Right cardiac atrium (tissue), 5 donors: ENCODE results near the gene FKBP7. TPM values are rescaled to one million over a fixed set of nuclear protein-coding genes. Genes with fewer than 3 reads are reported as not detected.
A peak's percentile ranks its signal among the peaks of the same experiment; 100 is the strongest.
"Not testable (repeated sequence)": the region's sequence is repeated elsewhere in the genome, so short reads cannot be mapped to it uniquely, and the experiment has no call there.

Source experiments
- ATAC-seq, 2 donors: fragments of 200-7000 bp; cut with Tn5 transposase; one replicate each; pipeline versions ENCODE4 v1.8.0 to v1.9.1; 2020; ENCODE audit warnings: moderate library complexity in 2 of 2, mild to moderate bottlenecking in 1 of 2
- DNase-seq, 3 donors: peaks; one replicate each; pipeline ENCODE4 v3.0.0-alpha.2; 2020
- H3K27ac ChIP-seq: one replicate; pipeline ENCODE4 v1.5.1; 2013; ENCODE audit warnings: mild to moderate bottlenecking, low read length, control low read depth, moderate library complexity
- H3K27me3 ChIP-seq: one replicate; pipeline ENCODE4 v1.6.1; 2013; ENCODE audit not compliant: control insufficient read depth, insufficient read depth
- H3K4me1 ChIP-seq: one replicate; pipeline ENCODE4 v1.6.1; 2013; ENCODE audit warnings: low read length; ENCODE audit not compliant: control insufficient read depth, insufficient read depth
- H3K4me3 ChIP-seq: one replicate; pipeline ENCODE4 v1.5.1; 2013; ENCODE audit warnings: low read length, control low read depth
- H3K9me3 ChIP-seq: one replicate; pipeline ENCODE4 v1.6.1; 2013; ENCODE audit warnings: low read length; ENCODE audit not compliant: control insufficient read depth
- WGBS: extraction: QIAGEN DNeasy Blood & Tissue Kit; methylation state at CpG from one replicate; pipeline ENCODE4 v1.1.7; 2013; 5-methylcytosine and 5-hydroxymethylcytosine counted together
- intact Hi-C, 4 donors: fragments of 100-400 bp; cut with DNase I; formaldehyde crosslinking; loops; one replicate each; pipeline versions ENCODE4 v1.11.0 to v1.14.0; 2022 to 2023
- polyA plus RNA-seq: library from polyadenylated mRNA; stranded (reverse); fragments of 200-250 nt; gene quantifications from one replicate; pipeline ENCODE4 v1.2.3, GENCODE V29; 2013
- total RNA-seq, 4 donors: library from RNA; stranded (reverse); fragmentation: NEBNext Ultra II Directional; extraction: Animal tissue kit (Norgen Biotek cat#: 25700); gene quantifications; one replicate each; pipeline ENCODE4 v1.2.1, GENCODE V29; 2021
- donor health status: healthy with polysubstance abuse.
- donor health status: DM: no; HTN: yes; CAD: no.
- donor health status: DM: no; HTN: no; CAD: no.
- donor health status: DM: no; HTN: yes; CAD: no; lungs with severe emphysema.
- donor health status: DM: yes; HTN: yes; CAD: no.

FKBP7 gene
- total and polyA plus RNA-seq, 5 donors: 10.7 to 15.6 (median 12.5) TPM

DNA sequence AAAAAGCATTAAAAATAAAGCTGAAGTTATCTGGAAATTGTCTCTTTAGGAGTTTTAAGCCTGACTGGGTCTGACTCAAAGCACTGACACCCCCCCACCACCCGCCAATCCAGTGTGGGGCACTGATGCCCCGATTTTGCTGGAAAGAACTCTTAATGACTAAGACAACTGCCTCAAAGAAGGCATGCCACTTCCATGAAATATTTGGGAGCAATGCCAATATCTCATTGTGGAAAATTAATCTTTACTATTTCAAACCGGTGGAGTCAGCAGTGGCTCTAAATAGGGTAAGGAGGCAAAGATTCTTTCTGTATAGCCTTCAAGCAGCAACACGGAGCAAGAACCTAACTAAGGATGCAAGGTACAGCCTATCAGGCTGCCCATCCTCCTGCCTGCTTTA lies 4.5 kb downstream of the FKBP7 start:
- ATAC-seq (no peak), DNase-seq (no peak)
- Histone ChIP-seq H3K27ac (no peak overlapping the region), H3K9me3 (no peaks in the 10 kb centered on the region), H3K4me3 (no peak overlapping the region), H3K4me1 (no peaks in the 10 kb centered on the region), H3K27me3 (no peaks in the 10 kb centered on the region)
- WGBS: 50% methylated on average over 4 of the region's 4 CpGs
- intact Hi-C loops: no loop called here

DNA sequence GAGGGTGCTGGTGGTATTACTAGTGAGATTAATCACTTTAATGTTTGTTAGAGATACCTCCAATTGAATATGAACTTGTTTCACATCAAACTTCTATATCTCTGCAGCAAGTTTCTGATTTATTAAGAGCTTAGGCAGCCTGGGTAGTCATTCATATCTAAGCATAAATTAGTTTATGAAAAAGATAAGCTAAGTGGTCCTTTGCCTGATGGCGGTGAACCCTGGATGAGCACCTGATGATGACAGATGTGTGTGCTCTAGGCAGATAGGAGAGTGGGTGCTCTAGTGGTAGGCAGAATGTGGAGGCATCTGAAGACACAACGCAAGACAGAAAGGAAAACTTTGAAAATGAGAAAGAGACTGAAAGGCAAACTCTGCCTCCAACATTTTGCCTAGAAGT lies 5.0 kb downstream of the FKBP7 start:
- intact Hi-C loops: no loop called here
- no peak overlapping the region for H3K4me3 ChIP-seq
- WGBS: 81% methylated on average over 2 of the region's 2 CpGs
- H3K9me3 ChIP-seq: no peaks in the 10 kb centered on the region
- H3K27ac ChIP-seq: no peak overlapping the region
- H3K27me3 ChIP-seq: no peaks in the 10 kb centered on the region
- no peak for DNase-seq
- no peaks in the 10 kb centered on the region for H3K4me1 ChIP-seq
- no peak for ATAC-seq

DNA sequence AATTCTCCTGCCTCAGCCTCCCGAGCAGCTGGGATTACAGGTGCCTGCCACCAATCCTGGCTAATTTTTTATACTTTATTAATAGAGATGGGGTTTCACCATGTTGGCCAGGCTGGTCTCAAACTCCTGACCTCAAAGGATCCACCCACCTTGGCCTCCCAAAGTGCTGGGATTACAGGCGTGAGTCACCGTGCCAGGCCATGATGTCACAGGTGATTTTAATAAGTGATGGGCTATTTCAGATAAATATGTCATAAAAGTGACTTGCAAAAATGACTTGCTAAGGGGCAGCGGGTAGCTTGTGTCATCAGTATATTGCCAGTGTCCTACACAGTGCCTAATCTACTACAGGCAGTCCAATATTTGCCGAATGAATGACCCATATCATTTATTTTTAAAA lies 7.1 kb downstream of the FKBP7 start:
- intact Hi-C loops: not testable (repeated sequence)
- WGBS: 96% methylated on average over 5 of the region's 5 CpGs

DNA sequence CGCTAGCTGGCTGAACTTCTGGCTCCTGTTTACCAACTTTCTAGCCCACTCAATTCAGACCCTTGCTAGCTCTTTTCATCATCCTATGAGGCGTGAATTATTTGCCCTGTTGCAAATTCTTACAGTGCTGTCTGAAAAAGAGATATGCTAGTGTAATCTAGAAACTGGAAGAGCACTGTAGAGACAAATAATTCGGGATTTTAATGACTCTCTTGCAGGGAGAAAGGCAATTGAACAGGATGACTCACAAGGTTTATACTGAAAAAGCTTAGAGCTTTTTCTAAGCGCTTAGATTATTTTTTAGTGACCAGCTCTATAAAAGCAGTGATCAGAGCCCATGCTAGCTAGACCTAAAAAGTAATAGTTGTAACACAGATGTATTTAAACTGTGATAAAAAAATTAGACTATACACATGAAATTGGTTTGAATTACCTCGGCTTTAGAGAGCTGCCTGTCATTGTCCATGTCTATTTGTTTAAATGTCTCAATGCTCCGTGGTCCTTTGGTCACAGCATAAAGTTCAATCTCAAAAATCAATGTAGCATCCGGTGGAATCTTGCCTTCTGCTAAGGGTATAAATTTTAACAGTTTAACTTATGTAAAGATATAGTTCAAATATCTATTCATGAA lies 9.1 kb downstream of the FKBP7 start:
- 88% methylated on average over 7 of the region's 7 CpGs for WGBS
- Histone ChIP-seq H3K9me3 (no peaks in the 10 kb centered on the region), H3K4me3 (no peak overlapping the region), H3K27me3 (no peaks in the 10 kb centered on the region), H3K27ac (no peak overlapping the region), H3K4me1 (no peaks in the 10 kb centered on the region)
- DNase-seq: no peak
- no peak for ATAC-seq
- intact Hi-C loops: no loop called here

More for the DNA sequence above, 7.1 kb downstream of the FKBP7 start:
- not testable (repeated sequence) for H3K9me3 ChIP-seq, H3K27ac ChIP-seq, H3K27me3 ChIP-seq, H3K4me1 ChIP-seq, H3K4me3 ChIP-seq, ATAC-seq, DNase-seq

DNA sequence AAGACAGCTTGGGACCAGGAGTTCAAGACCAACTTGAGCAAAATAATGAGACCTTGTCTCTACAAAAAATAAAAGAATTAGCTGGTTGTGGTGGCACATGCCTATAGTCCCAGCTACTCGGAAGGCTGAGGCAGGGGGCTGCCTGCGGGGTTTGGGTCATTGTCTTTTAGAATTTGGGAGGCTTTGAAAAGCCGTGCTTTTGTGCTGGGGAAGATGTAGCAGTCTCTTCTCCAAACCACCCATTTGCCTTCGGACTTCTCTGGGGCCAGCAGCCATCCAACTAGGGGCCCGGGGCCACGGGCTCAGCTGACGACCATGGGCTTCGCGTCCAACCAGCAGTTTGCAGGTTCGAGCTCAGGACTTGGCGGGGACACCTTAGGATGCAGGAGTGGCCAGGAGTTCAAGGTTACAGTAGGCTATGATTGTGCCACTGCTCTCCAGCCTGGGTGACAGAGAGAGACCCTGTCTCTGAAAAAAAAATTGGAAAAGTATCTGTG lies 21.0 kb downstream of the FKBP7 start:
- Histone ChIP-seq H3K4me3 (no peak overlapping the region), H3K27ac (no peak overlapping the region), H3K9me3 (no peaks in the 10 kb centered on the region), H3K4me1 (no peaks in the 10 kb centered on the region), H3K27me3 (no peaks in the 10 kb centered on the region)
- ATAC-seq (no peak), DNase-seq (no peak)
- intact Hi-C loops: no loop called here
- WGBS: 88% methylated on average over 11 of the region's 11 CpGs

DNA sequence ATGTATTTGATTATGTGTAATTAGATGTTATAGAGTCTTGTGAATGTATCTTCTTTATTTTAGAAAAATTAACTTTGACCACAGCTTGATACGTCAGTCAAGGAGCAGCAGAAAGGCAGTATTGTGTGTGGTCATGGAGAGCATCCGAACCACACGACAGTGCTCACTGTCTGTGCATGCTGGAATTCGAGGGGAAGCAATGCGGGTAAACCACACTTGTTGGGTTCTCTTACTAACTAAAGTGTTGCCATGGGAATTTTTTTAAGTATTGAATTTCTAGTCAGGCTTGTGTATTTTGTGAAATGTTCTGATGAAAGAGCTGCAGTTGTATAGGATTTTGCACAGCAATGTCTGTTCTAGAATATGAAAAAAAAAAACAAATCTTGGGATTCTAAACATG lies 22.5 kb downstream of the FKBP7 start:
- no peaks in the 10 kb centered on the region for H3K27me3 ChIP-seq
- intact Hi-C loops: no loop called here
- H3K4me3 ChIP-seq: no peak overlapping the region
- 88% methylated on average over 5 of the region's 5 CpGs for WGBS
- no peaks in the 10 kb centered on the region for H3K9me3 ChIP-seq
- no peak for ATAC-seq
- no peak for DNase-seq
- no peaks in the 10 kb centered on the region for H3K4me1 ChIP-seq
- H3K27ac ChIP-seq: no peak overlapping the region

DNA sequence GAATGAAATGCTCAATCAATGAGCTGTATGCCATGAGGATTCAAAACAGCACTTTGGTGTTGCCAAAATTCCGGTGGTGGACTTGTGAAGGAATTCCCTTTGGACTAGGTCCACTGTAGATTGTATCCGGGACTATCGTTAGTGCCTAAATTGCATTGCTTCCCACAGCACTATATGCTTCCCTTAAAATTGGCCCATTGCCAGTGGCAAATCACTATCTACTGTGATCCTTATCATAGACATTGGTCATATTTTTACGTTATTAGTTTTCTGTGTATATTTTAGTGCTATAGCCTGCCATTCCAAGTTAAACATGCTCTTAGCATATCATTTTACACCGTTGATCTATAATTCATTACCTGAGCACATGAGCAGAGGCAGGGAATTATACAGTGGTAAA lies 25.5 kb downstream of the FKBP7 start:
- Histone ChIP-seq H3K4me3 (no peak overlapping the region), H3K27me3 (no peaks in the 10 kb centered on the region), H3K4me1 (peaks cover 9% of the 10 kb centered on the region), H3K9me3 (no peaks in the 10 kb centered on the region), H3K27ac (no peak overlapping the region)
- intact Hi-C loops: no loop called here
- 46% methylated on average over 5 of the region's 5 CpGs for WGBS
- DNase-seq (no peak), ATAC-seq (no peak)

DNA sequence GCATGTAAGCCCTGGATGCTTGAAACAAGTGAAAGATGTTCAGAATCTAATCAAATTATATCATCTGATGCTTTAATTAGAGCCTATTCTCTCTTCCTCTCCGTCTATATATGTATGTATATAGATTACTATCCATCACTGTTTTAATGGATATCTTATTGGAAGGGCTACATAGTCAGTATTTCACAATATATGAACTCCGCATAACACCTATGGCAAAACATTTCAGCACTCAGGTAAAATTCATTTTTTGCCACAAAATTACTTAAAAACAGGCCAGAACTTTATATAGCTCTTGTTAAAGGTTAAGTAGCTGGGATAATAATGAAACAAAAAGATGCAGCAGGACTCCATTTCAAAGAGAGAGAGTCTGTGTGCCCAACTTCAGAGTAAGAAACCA lies 26.1 kb downstream of the FKBP7 start:
- DNase-seq (no peak), ATAC-seq (no peak)
- WGBS: 99% methylated on average over 2 of the region's 2 CpGs
- H3K27ac ChIP-seq: no peak overlapping the region
- intact Hi-C loops: no loop called here
- no peaks in the 10 kb centered on the region for H3K27me3 ChIP-seq
- no peak overlapping the region for H3K4me3 ChIP-seq
- H3K9me3 ChIP-seq: no peaks in the 10 kb centered on the region
- H3K4me1 ChIP-seq: peaks cover 9% of the 10 kb centered on the region

DNA sequence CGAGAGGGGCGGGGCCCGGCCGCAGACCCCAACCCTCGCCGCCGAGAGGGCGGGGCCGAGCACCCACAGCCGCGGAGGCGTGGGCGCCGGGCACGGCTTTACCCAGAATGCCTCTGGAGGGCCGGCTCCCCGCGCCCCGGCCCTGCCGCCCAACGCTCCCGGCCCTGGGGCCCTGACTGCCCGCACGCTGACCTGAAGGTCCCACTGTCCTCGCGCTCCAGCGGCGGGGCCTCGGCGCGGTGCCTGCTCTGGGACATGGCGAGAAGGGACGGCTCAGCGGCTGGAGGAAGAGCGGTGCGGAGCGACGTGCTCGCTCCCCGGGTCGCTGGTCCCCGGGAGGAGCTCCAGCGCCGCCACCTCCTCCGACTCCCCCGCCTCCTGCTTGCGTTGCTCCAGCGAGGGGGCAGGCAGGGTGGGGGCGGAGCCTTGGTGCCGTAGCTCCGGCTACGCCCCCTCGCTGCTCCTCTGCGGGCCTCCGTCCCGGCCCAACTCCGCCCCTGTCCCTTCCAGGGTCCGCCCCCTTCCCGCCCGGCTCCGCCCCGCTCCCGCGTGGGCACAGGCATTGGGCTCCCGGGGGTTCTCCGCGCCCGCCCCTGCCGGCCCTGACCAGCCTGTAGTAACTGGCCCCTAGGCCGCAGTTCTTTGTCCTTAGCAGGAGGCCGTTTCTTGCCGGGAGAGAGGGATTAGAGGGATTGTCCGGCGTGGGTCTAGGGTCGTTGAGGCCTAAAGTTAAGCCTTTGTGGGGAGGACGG lies 27.4 kb downstream of the FKBP7 start, which contains the start of the genes PJVK and PRKRA:
Gene PJVK, plus strand, starts transcription at position 605 of the 752 bp plus-strand sequence. CDS start 2,032 bp downstream, outside the sequence.
Gene PRKRA, minus strand, starts transcription at position 402 of the 752 bp plus-strand sequence. Its CDS starts 145 bp downstream, at position 257.
- peak within 1 kb of the TSS; percentile 97 for H3K27ac ChIP-seq
- H3K4me1 ChIP-seq: peaks cover 9% of the 10 kb centered on the region
- DNase-seq (peak; percentile 98 to 99 (median 99)), ATAC-seq (peak; percentile 99)
- H3K9me3 ChIP-seq: no peaks in the 10 kb centered on the region
- WGBS: under 1% methylated on average over 76 of the region's 76 CpGs
- peak within 1 kb of the TSS; percentile 62 for H3K4me3 ChIP-seq
- intact Hi-C loops: loop anchor here in 1 of 4 donors (2.0 kb wide), 1 partner anchor 28 kb away; the partner anchor contains the start of gene FKBP7
- H3K27me3 ChIP-seq: no peaks in the 10 kb centered on the region

DNA sequence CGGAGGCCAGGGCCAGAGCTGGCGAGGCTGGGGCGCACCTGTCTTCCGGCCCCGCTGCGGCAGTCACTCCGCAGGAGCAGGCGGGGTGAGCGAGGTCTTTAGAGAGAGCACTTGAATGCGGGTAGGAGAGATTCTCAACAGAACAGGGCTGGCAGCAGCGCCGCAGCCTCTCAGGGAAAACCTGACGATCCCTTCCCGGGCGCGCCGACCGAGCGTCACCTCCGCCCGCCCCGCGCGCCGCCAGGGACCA lies 28.0 kb downstream of the FKBP7 start:
- H3K4me3 ChIP-seq: peak overlapping the region; percentile 62
- H3K9me3 ChIP-seq: no peaks in the 10 kb centered on the region
- ATAC-seq (no peak), DNase-seq (no peak)
- under 1% methylated on average over 25 of the region's 25 CpGs for WGBS
- peak overlapping the region; percentile 96 for H3K27ac ChIP-seq
- no peaks in the 10 kb centered on the region for H3K27me3 ChIP-seq
- H3K4me1 ChIP-seq: peaks cover 10% of the 10 kb centered on the region
- intact Hi-C loops: loop anchor here in 1 of 4 donors (2.0 kb wide), 1 partner anchor 28 kb away; the partner anchor contains the start of gene FKBP7
